Suprapubic skin (tissue), 4 donors: ENCODE results near the gene IL1RAPL2.

Experiments
- EP300 ChIP-seq: sonication (generic); formaldehyde crosslinking; IDR thresholded peaks from one replicate; pipeline ENCODE4 v1.6.1; 2017; ENCODE audit warnings: antibody characterized with exemption
- POLR2A ChIP-seq, 2 donors: fragments of 450-650 bp; IDR thresholded peaks; one replicate each; pipeline ENCODE4 v1.6.1; 2017; ENCODE audit warnings: antibody characterized with exemption in 2 of 2, mild to moderate bottlenecking in 2 of 2, moderate library complexity in 2 of 2
- POLR2AphosphoS5 ChIP-seq, 3 donors: sonication (generic); formaldehyde crosslinking; IDR thresholded peaks; one replicate each; pipeline ENCODE4 v1.6.1; 2017; ENCODE audit warnings: antibody characterized with exemption in 3 of 3
- TF ChIP-seq, protein P1 (sequence below), 2 donors: fragments of 200-600 bp in 1 of 2; fragments of 450-650 bp in 1 of 2; sonication (generic) in 1 of 2; IDR thresholded peaks; one replicate each; pipeline ENCODE4 v1.5.1; 2016 to 2019; ENCODE audit warnings: antibody characterized with exemption in 2 of 2, mild to moderate bottlenecking in 1 of 2, moderate library complexity in 1 of 2

DNA sequence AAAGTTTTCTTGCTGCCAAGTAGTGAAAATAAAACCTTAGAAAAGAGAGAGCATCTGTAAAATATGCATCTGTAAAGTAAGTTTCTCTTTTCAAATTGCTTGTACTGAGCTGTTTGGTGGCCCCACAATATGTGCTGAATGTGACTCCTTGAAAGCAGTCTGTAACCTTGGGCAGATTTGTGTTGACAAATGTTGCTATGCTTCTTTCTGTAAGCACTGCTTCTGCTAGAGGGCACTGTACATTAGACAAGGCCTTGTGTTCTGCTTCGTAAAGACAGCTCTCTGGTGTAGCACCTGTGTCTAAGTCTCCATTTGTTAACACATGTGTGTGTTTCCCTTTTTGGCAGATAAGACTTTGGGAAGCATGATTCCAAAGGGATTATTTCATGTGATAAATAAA, 1199.7 kb downstream of the IL1RAPL2 start:
- TF ChIP-seq POLR2AphosphoS5 (IDR thresholded peaks at IDR 0.05) (no peak), POLR2A (IDR thresholded peaks at IDR 0.05) (no peak), EP300 (no peak)
- TF ChIP-seq, protein P1, sequence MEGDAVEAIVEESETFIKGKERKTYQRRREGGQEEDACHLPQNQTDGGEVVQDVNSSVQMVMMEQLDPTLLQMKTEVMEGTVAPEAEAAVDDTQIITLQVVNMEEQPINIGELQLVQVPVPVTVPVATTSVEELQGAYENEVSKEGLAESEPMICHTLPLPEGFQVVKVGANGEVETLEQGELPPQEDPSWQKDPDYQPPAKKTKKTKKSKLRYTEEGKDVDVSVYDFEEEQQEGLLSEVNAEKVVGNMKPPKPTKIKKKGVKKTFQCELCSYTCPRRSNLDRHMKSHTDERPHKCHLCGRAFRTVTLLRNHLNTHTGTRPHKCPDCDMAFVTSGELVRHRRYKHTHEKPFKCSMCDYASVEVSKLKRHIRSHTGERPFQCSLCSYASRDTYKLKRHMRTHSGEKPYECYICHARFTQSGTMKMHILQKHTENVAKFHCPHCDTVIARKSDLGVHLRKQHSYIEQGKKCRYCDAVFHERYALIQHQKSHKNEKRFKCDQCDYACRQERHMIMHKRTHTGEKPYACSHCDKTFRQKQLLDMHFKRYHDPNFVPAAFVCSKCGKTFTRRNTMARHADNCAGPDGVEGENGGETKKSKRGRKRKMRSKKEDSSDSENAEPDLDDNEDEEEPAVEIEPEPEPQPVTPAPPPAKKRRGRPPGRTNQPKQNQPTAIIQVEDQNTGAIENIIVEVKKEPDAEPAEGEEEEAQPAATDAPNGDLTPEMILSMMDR (IDR thresholded peaks at IDR 0.05), result no peak
